ENCODE measurements around the gene RNF144B. TPM values are rescaled to one million over a fixed set of nuclear protein-coding genes. Genes with fewer than 3 reads are reported as not detected.

Gene RNF144B
- total RNA-seq, 1 experiment from 2014 or later = 8.2 TPM

GRCh38 chr6:18503593-18504231 is 116.6 kb downstream of the RNF144B start:
- peaks cover 3% of the 10 kb centered on the region for H3K9me3 Mint-ChIP-seq
- no peak overlapping the region for H3K4me3 Mint-ChIP-seq
- H3K27ac Mint-ChIP-seq = no peak overlapping the region
- ATAC-seq = peak; percentile 89
- ChIA-PET CTCF (interaction anchor here (0.9 to 1.6 kb wide), 8 partner anchors 117 to 669 kb away, joined by 3 to 15 read pairs (median 5); partner anchors contain the start of gene RNF144B), POLR2A (no interaction called here)
- peaks cover 15% of the 10 kb centered on the region for H3K4me1 Mint-ChIP-seq
- TF ChIP-seq ZNF281 (CRISPR knock-in tag; IDR thresholded peaks at IDR 0.05) = no peak
- TF ChIP-seq CTCF (IDR thresholded peaks at IDR 0.05) = peak; percentile 63
- H3K36me3 Mint-ChIP-seq = no peaks in the 10 kb centered on the region
- peak; percentile 53 for DNase-seq (ENCODE audit: low spot score)
- H3K27me3 Mint-ChIP-seq (ENCODE audit: low read depth) = no peaks in the 10 kb centered on the region

GRCh38 chr6:18504232-18504596 is 117.1 kb downstream of the RNF144B start:
- DNase-seq (ENCODE audit: low spot score) = no peak
- H3K27ac Mint-ChIP-seq = no peak overlapping the region
- CTCF ChIA-PET = interaction anchor here (1.6 kb wide), 2 partner anchors 176 to 197 kb away, joined by 3 to 15 read pairs; no protein-coding TSS in a partner anchor

GRCh38 chr6:18506382-18507017 is 119.3 kb downstream of the RNF144B start:
- ATAC-seq (peak; percentile 19; the same call in 1 of the 2 replicates), DNase-seq (ENCODE audit: low spot score) (no peak)
- Mint-ChIP-seq H3K36me3 (no peaks in the 10 kb centered on the region), H3K4me1 (peaks cover 15% of the 10 kb centered on the region), H3K9me3 (peaks cover 4% of the 10 kb centered on the region), H3K4me3 (no peak overlapping the region), H3K27me3 (ENCODE audit: low read depth) (no peaks in the 10 kb centered on the region), H3K27ac (no peak overlapping the region)
- POLR2A ChIA-PET = interaction anchor here (0.7 kb wide), 1 partner anchor 18 kb away, joined by 3 read pairs; no protein-coding TSS in a partner anchor
- CTCF ChIA-PET = interaction anchor here (0.6 to 1.5 kb wide), 5 partner anchors 159 to 385 kb away, joined by 3 to 6 read pairs (median 3); no protein-coding TSS in a partner anchor
- no peak for TF ChIP-seq SMAD3 (CRISPR knock-in tag; IDR thresholded peaks at IDR 0.05; ENCODE audit: borderline replicate concordance)
- no peak for TF ChIP-seq TEAD4 (CRISPR knock-in tag; IDR thresholded peaks at IDR 0.05)
- no peak for TF ChIP-seq FOXP4 (CRISPR knock-in tag; IDR thresholded peaks at IDR 0.05)
- TF ChIP-seq E2F1 (CRISPR knock-in tag; IDR thresholded peaks at IDR 0.05) = no peak
- no peak for TF ChIP-seq JUN (CRISPR knock-in tag; IDR thresholded peaks at IDR 0.05)
- TF ChIP-seq E2F4 (CRISPR knock-in tag; IDR thresholded peaks at IDR 0.05; ENCODE audit: borderline replicate concordance, low read depth) = no peak
- TF ChIP-seq RELA (CRISPR knock-in tag; IDR thresholded peaks at IDR 0.05; ENCODE audit: borderline replicate concordance) = no peak
- TF ChIP-seq ZNF671 (CRISPR knock-in tag; IDR thresholded peaks at IDR 0.05) = no peak
- no peak for TF ChIP-seq CBFB (CRISPR knock-in tag; IDR thresholded peaks at IDR 0.05; ENCODE audit: low read depth)

More at GRCh38 chr6:18504232-18504596, 117.1 kb downstream of the RNF144B start:
- no peaks in the 10 kb centered on the region for H3K27me3 Mint-ChIP-seq (ENCODE audit: low read depth)
- peaks cover 15% of the 10 kb centered on the region for H3K4me1 Mint-ChIP-seq
- peaks cover 4% of the 10 kb centered on the region for H3K9me3 Mint-ChIP-seq
- H3K36me3 Mint-ChIP-seq = no peaks in the 10 kb centered on the region
- ATAC-seq = no peak
- POLR2A ChIA-PET = no interaction called here
- H3K4me3 Mint-ChIP-seq = no peak overlapping the region
- TF ChIP-seq AR (CRISPR knock-in tag; IDR thresholded peaks at IDR 0.05) (no peak), GTF2I (CRISPR knock-in tag; conservative IDR thresholded peaks at IDR 0.05) (no peak), GABPB1 (CRISPR knock-in tag; IDR thresholded peaks at IDR 0.05) (no peak)

Data from WTC11 (cell line).